HG02973 (cell line): ENCODE measurements around the gene ASAH2.

Experiments
- ATAC-seq: cut with Tn5 transposase; IDR thresholded peaks from one replicate; pipeline ENCODE4 v1.9.1; 2021; ENCODE audit warnings: moderate library complexity; ENCODE audit not compliant: unreplicated experiment

Gene ASAH2

GRCh38 chr10:50210876-50211275 is 40.4 kb downstream of the ASAH2 start:
- no peak for ATAC-seq
